GM12878 (cell line): Measurements from ENCODE around the gene SH2B3. TPM values are rescaled to one million over a fixed set of nuclear protein-coding genes. Genes with fewer than 3 reads are reported as not detected.

Experiments
- ATAC-seq: fragments of 200-7000 bp; cut with Tn5 transposase; 3 replicates; pipeline ENCODE4 v1.9.1; 2020; ENCODE audit warnings: mild to moderate bottlenecking, moderate library complexity
- BruUV-seq: library from RNA; stranded (reverse); fragments of 400-500 nt; replicated peaks from 2 replicates; lab custom pipeline; 2021; lab: Mats Ljungman, UMichigan
- CTCF ChIA-PET: fragments of 300-600 bp; sonication (Branson Sonifier 250); formaldehyde crosslinking; extraction: SDS; loops from one replicate; lab custom pipeline; 2021; ENCODE audit warnings: inconsistent platforms; lab: Yijun Ruan, JAX
- POLR2A ChIA-PET: fragments of 350-600 bp; formaldehyde crosslinking; extraction: SDS; loops from one replicate; lab custom pipeline; 2021; ENCODE audit warnings: inconsistent platforms; lab: Charles Lee
- RAD21 ChIA-PET: fragments of 300-600 bp; sonication (Branson Sonifier 250); formaldehyde crosslinking; loops from one replicate; lab custom pipeline; 2023; ENCODE audit warnings: antibody characterized with exemption; ENCODE audit not compliant: unreplicated experiment; lab: Charles Lee
- SMC1A ChIA-PET: fragments of 300-600 bp; sonication (Branson Sonifier 250); formaldehyde crosslinking; loops from one replicate; lab custom pipeline; 2023; ENCODE audit not compliant: unreplicated experiment, uncharacterized antibody; lab: Charles Lee
- DNase-seq: peaks from one replicate; pipeline ENCODE4 v3.0.0-alpha.2; 2011; ENCODE audit warnings: low read depth, low spot score
- FAIRE-seq: peaks from 3 replicates; lab custom pipeline; 2011; peaks lifted over from hg19 to GRCh38; lab: Jason Lieb, UNC
- H2AFZ ChIP-seq: 2 replicates; pipeline ENCODE4 v1.6.0; 2011; ENCODE audit warnings: low read depth, low read length, control low read depth; ENCODE audit not compliant: control insufficient read depth
- H3K27ac ChIP-seq: 2 replicates; pipeline ENCODE4 v1.5.1; 2011; ENCODE audit warnings: control low read depth; ENCODE audit not compliant: control insufficient read depth, insufficient read depth
- H3K27me3 ChIP-seq, 2 experiments: replicated peaks in 1 of 2; 2 replicates each; pipeline versions ENCODE4 v1.6.0 to v1.6.1; 2011; ENCODE audit warnings: low read length in 1 of 2; ENCODE audit not compliant: control insufficient read depth in 2 of 2, insufficient read depth in 2 of 2
- H3K36me3 ChIP-seq, 2 experiments: 2 replicates each; pipeline ENCODE4 v1.5.1; 2011; ENCODE audit warnings: low read length in 1 of 2; ENCODE audit not compliant: control insufficient read depth in 2 of 2, insufficient read depth in 2 of 2
- H3K4me1 ChIP-seq: 2 replicates; pipeline ENCODE4 v1.6.1; 2011; ENCODE audit warnings: mild to moderate bottlenecking, low read length, moderate library complexity, mixed read lengths; ENCODE audit not compliant: control insufficient read depth, insufficient read depth
- H3K4me2 ChIP-seq: 2 replicates; pipeline ENCODE4 v1.6.0; 2011; ENCODE audit warnings: control low read depth; ENCODE audit not compliant: control insufficient read depth, insufficient read depth
- H3K4me3 ChIP-seq: fragments of 200-600 bp; sonication (generic); 2 replicates; pipeline ENCODE4 v1.5.1; 2016
- H3K79me2 ChIP-seq: 2 replicates; pipeline ENCODE4 v1.6.0; 2011; ENCODE audit warnings: low read length; ENCODE audit not compliant: control insufficient read depth, insufficient read depth
- H3K9ac ChIP-seq: 2 replicates; pipeline ENCODE4 v1.8.0; 2011; ENCODE audit warnings: low read length, control low read depth, mixed read lengths; ENCODE audit not compliant: control insufficient read depth, insufficient read depth
- H3K9me3 ChIP-seq: replicated peaks from 3 replicates; pipeline ENCODE4 v1.5.1; 2011; ENCODE audit warnings: mild to moderate bottlenecking, low read length; ENCODE audit not compliant: control insufficient read depth, insufficient read depth
- H4K20me1 ChIP-seq: 2 replicates; pipeline ENCODE4 v1.6.0; 2011; ENCODE audit not compliant: control insufficient read depth, insufficient read depth
- CREB1 ChIP-seq: IDR thresholded peaks from 2 replicates; pipeline ENCODE4 v1.6.1; 2012; ENCODE audit warnings: low read depth, mild to moderate bottlenecking, inconsistent platforms
- EP300 ChIP-seq, 2 experiments: fragments of 150-350 bp in 1 of 2; IDR thresholded peaks; 2 replicates each; pipeline ENCODE4 v1.6.1; 2011 to 2012; ENCODE audit warnings: low read depth in 2 of 2, low read length in 2 of 2, borderline replicate concordance in 1 of 2, improper control_type of control experiment in 1 of 2, inconsistent platforms in 1 of 2; ENCODE audit not compliant: control insufficient read depth in 1 of 2
- GATAD2B ChIP-seq: fragments of 450-650 bp; conservative IDR thresholded peaks from 2 replicates; pipeline ENCODE4 v1.6.1; 2017; ENCODE audit warnings: low read depth, mild to moderate bottlenecking, moderate library complexity
- KDM1A ChIP-seq: fragments of 200-600 bp; sonication (generic); IDR thresholded peaks from 2 replicates; pipeline ENCODE4 v1.6.1; 2016; ENCODE audit warnings: borderline replicate concordance
- LARP7 ChIP-seq: fragments of 450-650 bp; IDR thresholded peaks from 2 replicates; pipeline ENCODE4 v1.6.1; 2017; ENCODE audit warnings: mild to moderate bottlenecking
- MEF2B ChIP-seq: fragments of 450-650 bp; IDR thresholded peaks from 2 replicates; pipeline ENCODE4 v1.6.1; 2018; ENCODE audit warnings: mild to moderate bottlenecking, moderate library complexity; ENCODE audit not compliant: partially characterized antibody, poor library complexity, severe bottlenecking
- MYC ChIP-seq: IDR thresholded peaks from 2 replicates; pipeline ENCODE4 v1.6.1; 2011; ENCODE audit warnings: mild to moderate bottlenecking, low read length, moderate library complexity, inconsistent platforms; ENCODE audit not compliant: insufficient read depth, insufficient replicate concordance, insufficient read length, severe bottlenecking
- NBN ChIP-seq: fragments of 450-650 bp; IDR thresholded peaks from 2 replicates; pipeline ENCODE4 v1.6.1; 2016
- SUPT20H ChIP-seq: IDR thresholded peaks from 2 replicates; pipeline ENCODE4 v1.6.1; 2011; ENCODE audit warnings: low read depth, mild to moderate bottlenecking, low read length, moderate library complexity, borderline replicate concordance; ENCODE audit not compliant: control insufficient read depth
- WGBS: methylation state at CpG from one replicate; pipeline ENCODE4 v1.1.6; 2016; ENCODE audit warnings: low lambda C conversion rate; ENCODE audit not compliant: insufficient replicate concordance, insufficient coverage; ENCODE audit errors: missing lambda C conversion rate; 5-methylcytosine and 5-hydroxymethylcytosine counted together
- in situ Hi-C: fragments of 300-500 bp; cut with MboI; formaldehyde crosslinking; loops from 9 replicates; pipeline ENCODE4 v1.14.3; 2018; ENCODE audit warnings: mixed read lengths
- intact Hi-C: fragments of 100-400 bp; cut with micrococcal nuclease; formaldehyde crosslinking; loops from one replicate; pipeline ENCODE4 v1.14.2; 2022; ENCODE audit not compliant: unreplicated experiment
- polyA plus RNA-seq, 11 experiments: library from polyadenylated mRNA; depleted of rRNA in 4 of 11; unstranded in 6 of 11; stranded (reverse) in 5 of 11; fragments of >200 nt; fragmentation: Nextera tagmentation in 4 of 11; fragmentation: Illumina TruSeq in 1 of 11; extraction: Ambion mirVana in 4 of 11; extraction: Trizol in 1 of 11; gene quantifications; 1 replicate in 1 of 11; 2 replicates in 10 of 11; pipeline versions ENCODE4 v1.2.1 to v1.2.3, GENCODE V29; 2011 to 2016; ENCODE audit warnings: inconsistent platforms in 2 of 11, missing spikeins in 2 of 11, low read depth in 1 of 11
- total RNA-seq, 4 experiments: library from RNA; depleted of rRNA in 3 of 4; stranded (reverse); fragments of >200 nt in 3 of 4; fragmentation: Illumina TruSeq in 1 of 4; extraction: Trizol in 1 of 4; gene quantifications; 2 replicates each; pipeline versions ENCODE4 v1.2.1 to v1.2.3, GENCODE V29; 2013 to 2021
- TF ChIP-seq, protein P1 (sequence below): fragments of 450-650 bp; IDR thresholded peaks from 2 replicates; pipeline ENCODE4 v1.6.1; 2014; ENCODE audit warnings: mild to moderate bottlenecking
- TF ChIP-seq, protein P2 (sequence below): IDR thresholded peaks from 2 replicates; pipeline ENCODE4 v1.6.1; 2011; ENCODE audit warnings: borderline replicate concordance, low read depth, mild to moderate bottlenecking, moderate library complexity, low read length; ENCODE audit not compliant: insufficient read depth, poor library complexity, severe bottlenecking
- TF ChIP-seq, protein P3 (sequence below): fragments of 450-650 bp; formaldehyde crosslinking; IDR thresholded peaks from 2 replicates; pipeline ENCODE4 v1.4.0; 2022; ENCODE audit warnings: mild to moderate bottlenecking, moderate library complexity
- TF ChIP-seq, protein P4 (sequence below): IDR thresholded peaks from 2 replicates; pipeline ENCODE4 v1.6.1; 2012; ENCODE audit warnings: low read depth, low read length, improper control_type of control experiment

SH2B3 gene
- total and polyA plus RNA-seq, 10 of the 15 experiments (the other 5 are each of a cell fraction or from before 2014, with no cell fraction given), result 5.8 to 46.4 (median 23.3) TPM

DNA sequence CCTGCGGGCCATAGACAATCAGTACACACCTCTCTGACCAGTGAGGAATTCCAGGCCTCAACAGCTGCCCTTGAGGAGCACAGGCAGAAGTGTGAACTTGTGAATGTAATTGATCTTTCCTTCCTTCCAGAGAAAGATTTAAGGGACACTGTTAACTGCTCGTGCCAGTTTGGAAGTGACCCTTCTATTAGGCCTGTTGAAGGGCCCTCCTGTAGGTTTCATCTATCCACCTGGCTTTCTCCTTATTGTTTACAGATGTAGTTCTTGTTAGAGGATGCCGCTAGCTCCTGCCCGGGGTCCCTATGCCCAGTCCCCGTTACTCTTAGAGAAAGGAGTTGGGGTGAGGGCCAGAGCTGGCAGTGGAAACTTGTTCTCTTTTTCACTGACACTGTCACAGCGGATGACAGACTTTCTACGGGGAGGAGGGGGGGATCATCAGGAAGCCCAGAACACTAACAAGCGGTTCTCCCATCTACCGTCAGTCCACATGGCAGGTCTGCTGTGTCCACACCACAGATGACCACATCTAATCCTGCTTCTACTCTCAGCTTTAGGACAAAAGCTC, 42.6 kb downstream of the SH2B3 start (continued):
- TF ChIP-seq, protein P1, sequence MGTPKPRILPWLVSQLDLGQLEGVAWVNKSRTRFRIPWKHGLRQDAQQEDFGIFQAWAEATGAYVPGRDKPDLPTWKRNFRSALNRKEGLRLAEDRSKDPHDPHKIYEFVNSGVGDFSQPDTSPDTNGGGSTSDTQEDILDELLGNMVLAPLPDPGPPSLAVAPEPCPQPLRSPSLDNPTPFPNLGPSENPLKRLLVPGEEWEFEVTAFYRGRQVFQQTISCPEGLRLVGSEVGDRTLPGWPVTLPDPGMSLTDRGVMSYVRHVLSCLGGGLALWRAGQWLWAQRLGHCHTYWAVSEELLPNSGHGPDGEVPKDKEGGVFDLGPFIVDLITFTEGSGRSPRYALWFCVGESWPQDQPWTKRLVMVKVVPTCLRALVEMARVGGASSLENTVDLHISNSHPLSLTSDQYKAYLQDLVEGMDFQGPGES, result no peak
- no peak for TF ChIP-seq SUPT20H
- TF ChIP-seq, protein P2, sequence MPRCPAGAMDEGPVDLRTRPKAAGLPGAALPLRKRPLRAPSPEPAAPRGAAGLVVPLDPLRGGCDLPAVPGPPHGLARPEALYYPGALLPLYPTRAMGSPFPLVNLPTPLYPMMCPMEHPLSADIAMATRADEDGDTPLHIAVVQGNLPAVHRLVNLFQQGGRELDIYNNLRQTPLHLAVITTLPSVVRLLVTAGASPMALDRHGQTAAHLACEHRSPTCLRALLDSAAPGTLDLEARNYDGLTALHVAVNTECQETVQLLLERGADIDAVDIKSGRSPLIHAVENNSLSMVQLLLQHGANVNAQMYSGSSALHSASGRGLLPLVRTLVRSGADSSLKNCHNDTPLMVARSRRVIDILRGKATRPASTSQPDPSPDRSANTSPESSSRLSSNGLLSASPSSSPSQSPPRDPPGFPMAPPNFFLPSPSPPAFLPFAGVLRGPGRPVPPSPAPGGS, result no peak
- no peak for TF ChIP-seq GATAD2B
- TF ChIP-seq LARP7, result no peak
- TF ChIP-seq NBN, result no peak

DNA sequence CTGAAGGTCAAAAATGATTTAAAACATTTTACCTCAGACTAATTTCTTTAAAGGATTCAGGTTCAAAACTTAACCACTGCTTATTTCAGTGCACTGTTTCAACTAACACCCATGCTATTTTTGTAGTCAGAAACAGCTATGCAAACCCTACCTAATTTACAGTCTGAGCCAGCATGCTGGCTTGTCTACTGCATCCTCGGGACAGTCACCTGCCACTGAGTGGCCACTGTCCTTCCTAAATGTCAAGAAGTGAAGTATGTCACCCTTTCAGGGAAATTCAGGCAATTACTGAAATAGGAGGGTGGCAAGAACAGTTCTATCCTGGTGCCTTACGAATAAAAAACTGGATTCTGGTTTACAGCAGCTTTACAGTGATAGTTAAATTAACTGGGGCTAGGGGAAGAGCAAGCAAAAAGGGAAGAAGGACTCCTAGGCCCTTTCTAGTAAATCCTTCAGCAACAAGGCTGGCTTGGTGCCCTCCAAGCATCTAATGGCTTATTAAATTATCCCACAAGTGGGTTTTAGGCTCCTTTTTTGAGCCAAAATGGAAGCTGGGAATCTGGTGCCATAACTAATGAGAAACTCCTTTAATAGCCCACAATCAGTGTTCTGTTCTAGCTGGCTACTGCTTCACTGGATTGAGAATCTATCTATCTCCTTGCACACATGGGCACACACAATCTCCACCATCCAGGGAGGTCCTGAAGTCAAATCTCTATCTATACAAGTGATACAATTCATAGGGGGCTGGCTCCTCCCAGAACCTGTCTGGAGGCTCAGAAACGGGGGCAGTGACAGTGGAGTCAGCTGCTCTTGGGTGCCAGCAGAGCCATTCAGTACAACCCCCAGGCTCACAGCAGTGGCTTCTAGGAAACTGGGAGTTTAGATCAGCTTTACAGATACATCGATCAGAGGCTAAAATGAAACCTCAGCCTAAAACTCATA, 43.4 kb downstream of the SH2B3 start:
- ATAC-seq, result no peak
- Histone ChIP-seq H2AFZ (no peak overlapping the region), H3K36me3 (peaks cover 32 to 53% of the 10 kb centered on the region in 2 experiments), H3K9me3 (no peaks in the 10 kb centered on the region), H3K27ac (peak overlapping the region; percentile 57), H3K4me3 (no peak overlapping the region), H3K79me2 (peaks cover 25% of the 10 kb centered on the region), H3K27me3 (no peaks in the 10 kb centered on the region), H3K9ac (no peak overlapping the region), H3K4me2 (peak overlapping the region; percentile 39), H3K4me1 (peaks cover 58% of the 10 kb centered on the region), H4K20me1 (peaks cover 2% of the 10 kb centered on the region; the same call in 1 of the 2 replicates)
- whole genome bisulfite sequencing, result 19% methylated on average over 4 of the region's 4 CpGs
- ChIA-PET POLR2A (interaction anchor here (1.0 to 1.4 kb wide), 3 partner anchors 14 to 45 kb away, joined by 3 to 5 read pairs (median 4); no protein-coding TSS in a partner anchor), RAD21 (interaction anchor here (0.6 to 22.6 kb wide), 6 partner anchors 14 to 315 kb away, joined by 3 to 804 read pairs (median 20); partner anchors contain the start of gene SH2B3), CTCF (interaction anchor here (1.1 to 27.3 kb wide), 5 partner anchors 11 to 79 kb away, joined by 3 to 1117 read pairs (median 6); partner anchors contain the start of gene SH2B3), SMC1A (interaction anchor here (0.7 to 16.8 kb wide), 6 partner anchors 8 to 46 kb away, joined by 3 to 605 read pairs (median 9); partner anchors contain the start of gene SH2B3)
- intact Hi-C loops (no loop called here), in situ Hi-C loops (loop anchor here (5.0 to 25.0 kb wide), 3 partner anchors 47 to 1763 kb away; partner anchors contain the start of gene TPCN1)
- TSS peak; percentile 39 for BruUV-seq
- FAIRE-seq, result peak; percentile 54
- no peak for DNase-seq
- TF ChIP-seq EP300 (IDR thresholded peaks at IDR 0.05; ENCODE audit: borderline replicate concordance in 1 of 2, control insufficient read depth in 1 of 2, low read depth in 2 of 2, low read length in 2 of 2) (no peak), KDM1A (no peak), MEF2B (no peak), MYC (no peak), CREB1 (no peak)
- TF ChIP-seq, protein P3, sequence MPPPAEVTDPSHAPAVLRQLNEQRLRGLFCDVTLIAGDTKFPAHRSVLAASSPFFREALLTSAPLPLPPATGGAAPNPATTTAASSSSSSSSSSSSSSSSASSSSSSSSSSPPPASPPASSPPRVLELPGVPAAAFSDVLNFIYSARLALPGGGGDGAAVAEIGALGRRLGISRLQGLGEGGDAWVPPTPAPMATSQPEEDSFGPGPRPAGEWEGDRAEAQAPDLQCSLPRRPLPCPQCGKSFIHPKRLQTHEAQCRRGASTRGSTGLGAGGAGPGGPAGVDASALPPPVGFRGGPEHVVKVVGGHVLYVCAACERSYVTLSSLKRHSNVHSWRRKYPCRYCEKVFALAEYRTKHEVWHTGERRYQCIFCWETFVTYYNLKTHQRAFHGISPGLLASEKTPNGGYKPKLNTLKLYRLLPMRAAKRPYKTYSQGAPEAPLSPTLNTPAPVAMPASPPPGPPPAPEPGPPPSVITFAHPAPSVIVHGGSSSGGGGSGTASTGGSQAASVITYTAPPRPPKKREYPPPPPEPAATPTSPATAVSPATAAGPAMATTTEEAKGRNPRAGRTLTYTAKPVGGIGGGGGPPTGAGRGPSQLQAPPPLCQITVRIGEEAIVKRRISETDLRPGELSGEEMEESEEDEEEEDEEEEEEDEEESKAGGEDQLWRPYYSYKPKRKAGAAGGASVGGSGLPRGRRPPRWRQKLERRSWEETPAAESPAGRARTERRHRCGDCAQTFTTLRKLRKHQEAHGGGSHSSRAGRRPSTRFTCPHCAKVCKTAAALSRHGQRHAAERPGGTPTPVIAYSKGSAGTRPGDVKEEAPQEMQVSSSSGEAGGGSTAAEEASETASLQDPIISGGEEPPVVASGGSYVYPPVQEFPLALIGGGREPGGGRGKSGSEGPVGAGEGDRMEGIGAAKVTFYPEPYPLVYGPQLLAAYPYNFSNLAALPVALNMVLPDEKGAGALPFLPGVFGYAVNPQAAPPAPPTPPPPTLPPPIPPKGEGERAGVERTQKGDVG (CRISPR knock-in tag), result no peak
- TF ChIP-seq, protein P4, sequence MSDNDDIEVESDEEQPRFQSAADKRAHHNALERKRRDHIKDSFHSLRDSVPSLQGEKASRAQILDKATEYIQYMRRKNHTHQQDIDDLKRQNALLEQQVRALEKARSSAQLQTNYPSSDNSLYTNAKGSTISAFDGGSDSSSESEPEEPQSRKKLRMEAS, result no peak
